ENCODE results near the gene PARP15. TPM values are rescaled to one million over a fixed set of nuclear protein-coding genes. Genes with fewer than 3 reads are reported as not detected.

PARP15 gene
- total and polyA plus RNA-seq, 2 donors (not counting 3 experiments of a cell fraction or from before 2014, with no cell fraction given): 0.81 to 1.4 TPM

GRCh38 chr3:122679882-122680474 lies 102.5 kb downstream of the PARP15 start:
- Histone ChIP-seq H4K20me1 (replicated peaks; ENCODE audit: control insufficient read depth, extremely low read depth, insufficient read depth, low read length) (no peaks in the 10 kb centered on the region), H3K4me2 (ENCODE audit: insufficient read depth, low read length) (peak overlapping the region; percentile 95), H3K27ac (ENCODE audit: insufficient read depth, low read depth, low read length) (peak overlapping the region; percentile 65), H3K4me3 (replicated peaks in 1 of 3; ENCODE audit: insufficient read depth in 1 of 3, low read depth in 1 of 3, low read length in 3 of 3) (peak overlapping the region; percentile 70 to 93 (median 83)), H3K9ac (replicated peaks; ENCODE audit: extremely low read depth, insufficient read depth, low read length) (peak overlapping the region; percentile 77), H3K9me1 (replicated peaks; ENCODE audit: control insufficient read depth, extremely low read depth, insufficient read depth, low read length) (no peaks in the 10 kb centered on the region), H3K27me3 (ENCODE audit: control insufficient read depth in 2 of 2, insufficient read depth in 2 of 2, low read length in 2 of 2) (no peaks in the 10 kb centered on the region), H3K36me3 (ENCODE audit: control insufficient read depth in 2 of 2, extremely low read depth in 1 of 2, insufficient read depth in 2 of 2, low read length in 2 of 2) (no peaks in the 10 kb centered on the region), H3K4me1 (ENCODE audit: control insufficient read depth, extremely low read depth, insufficient read depth, low read length) (peaks cover 20% of the 10 kb centered on the region), H3K9me3 (replicated peaks; ENCODE audit: control insufficient read depth, insufficient read depth, low read length) (no peaks in the 10 kb centered on the region), H2AFZ (ENCODE audit: low read depth, low read length) (peak overlapping the region; percentile 99), H3K79me2 (ENCODE audit: control insufficient read depth, insufficient read depth, low read length) (no peaks in the 10 kb centered on the region)
- dilution Hi-C loops (cut with MboI; ENCODE audit: extremely low pct_ligation_motif_present, low sequenced_read_pairs) (no loop called here), intact Hi-C loops (cut with micrococcal nuclease) (loop anchor here (1.0 to 10.0 kb wide), 10 partner anchors 114 to 1134 kb away; partner anchors contain the start of genes DTX3L, FAM162A, KPNA1 and PARP9)
- POLR2A ChIA-PET: interaction anchor here (1.2 to 1.4 kb wide), 2 partner anchors 264 to 287 kb away, joined by 3 to 4 read pairs; partner anchors contain the start of gene WDR5B
- CTCF ChIA-PET: interaction anchor here (0.6 to 5.5 kb wide), 33 partner anchors 9 to 1133 kb away, joined by 3 to 129 read pairs (median 5); partner anchors contain the start of genes DTX3L, FAM162A, HSPBAP1 and KPNA1
- peak; percentile 50 for DNase-seq (ENCODE audit: low read depth, low spot score)
- no TSS peak for BruUV-seq (replicated peaks)
- FAIRE-seq: peak; percentile 12
- no peak for TF ChIP-seq MAX (IDR thresholded peaks at IDR 0.05; ENCODE audit: insufficient read depth, insufficient read length)
- no peak for TF ChIP-seq FOS (IDR thresholded peaks at IDR 0.05; ENCODE audit: borderline replicate concordance, insufficient read depth, low read length)
- TF ChIP-seq CTCF (IDR thresholded peaks at IDR 0.05; ENCODE audit: extremely low read depth in 1 of 2, insufficient read depth in 1 of 2, low read depth in 1 of 2, low read length in 2 of 2): no peak
- no peak for TF ChIP-seq EZH2 (IDR thresholded peaks at IDR 0.05; ENCODE audit: borderline replicate concordance, low read depth, low read length, severe bottlenecking)
- no peak for TF ChIP-seq JUN (IDR thresholded peaks at IDR 0.05; ENCODE audit: borderline replicate concordance, insufficient read depth, insufficient read length, low read depth)
- TF ChIP-seq GATA2 (IDR thresholded peaks at IDR 0.05; ENCODE audit: insufficient read depth, insufficient read length, low read depth, low read length): no peak
- TF ChIP-seq POLR2AphosphoS5 (IDR thresholded peaks at IDR 0.05; ENCODE audit: insufficient read depth, low read depth, low read length): no peak
- no peak for TF ChIP-seq POLR2A (IDR thresholded peaks at IDR 0.05; ENCODE audit: low read depth, low read length)
- no peak for TF ChIP-seq MYC (IDR thresholded peaks at IDR 0.05; ENCODE audit: low read depth, low read length)

All from endothelial cell of umbilical vein (primary cell).